H1 (cell line): ENCODE measurements around the gene UBE2F. TPM values are rescaled to one million over a fixed set of nuclear protein-coding genes. Genes with fewer than 3 reads are reported as not detected.

Experiments used
- ATF2 ChIP-seq: IDR thresholded peaks from 2 replicates; pipeline ENCODE4 v1.6.1; 2012; ENCODE audit warnings: low read length, inconsistent platforms
- CBX5 ChIP-seq: fragments of 300-800, 300-1000 bp; sonication (generic); IDR thresholded peaks from 2 replicates; pipeline ENCODE4 v1.7.1; 2016; ENCODE audit warnings: antibody characterized with exemption, low read length, low read depth
- CEBPB ChIP-seq: IDR thresholded peaks from 2 replicates; pipeline ENCODE4 v1.6.1; 2012; ENCODE audit warnings: low read depth, low read length
- CTCF ChIP-seq, 3 experiments: IDR thresholded peaks; 1 replicate in 2 of 3; 2 replicates in 1 of 3; pipeline versions ENCODE4 v1.5.1 to v1.6.1; 2011; ENCODE audit warnings: low read length in 3 of 3, mild to moderate bottlenecking in 3 of 3, inconsistent platforms in 2 of 3, low read depth in 1 of 3, moderate library complexity in 1 of 3; ENCODE audit not compliant: insufficient read depth in 1 of 3; ENCODE audit errors: control extremely low read depth in 1 of 3
- EGR1 ChIP-seq: IDR thresholded peaks from 2 replicates; pipeline ENCODE4 v1.6.1; 2011; ENCODE audit warnings: low read depth, low read length, borderline replicate concordance
- GTF2F1 ChIP-seq: IDR thresholded peaks from 2 replicates; pipeline ENCODE4 v1.6.1; 2012; ENCODE audit warnings: low read depth, low read length, improper control_type of control experiment, borderline replicate concordance
- KDM4A ChIP-seq: IDR thresholded peaks from one replicate; pipeline ENCODE4 v1.7.1; 2012; ENCODE audit warnings: low read depth, mild to moderate bottlenecking, moderate library complexity, low read length, inconsistent platforms; ENCODE audit not compliant: severe bottlenecking
- MAFK ChIP-seq: IDR thresholded peaks from 2 replicates; pipeline ENCODE4 v1.6.1; 2012; ENCODE audit warnings: low read depth, mild to moderate bottlenecking, improper control_type of control experiment, low read length
- NANOG ChIP-seq: IDR thresholded peaks from 2 replicates; pipeline ENCODE4 v1.6.1; 2011; ENCODE audit warnings: low read length, low read depth, mild to moderate bottlenecking, inconsistent platforms; ENCODE audit not compliant: insufficient read depth, poor library complexity, severe bottlenecking
- POLR2A ChIP-seq, 2 experiments: IDR thresholded peaks; 1 replicate in 1 of 2; 2 replicates in 1 of 2; pipeline ENCODE4 v1.6.1; 2011; ENCODE audit warnings: low read depth in 2 of 2, low read length in 2 of 2, mild to moderate bottlenecking in 2 of 2; ENCODE audit errors: control extremely low read depth in 1 of 2
- RAD21 ChIP-seq, 2 experiments: IDR thresholded peaks in 1 of 2; conservative IDR thresholded peaks in 1 of 2; 2 replicates each; pipeline ENCODE4 v1.6.1; 2011; ENCODE audit warnings: low read depth in 2 of 2, low read length in 2 of 2, improper control_type of control experiment in 1 of 2, inconsistent platforms in 1 of 2, mild to moderate bottlenecking in 1 of 2, moderate library complexity in 1 of 2
- RFX5 ChIP-seq: IDR thresholded peaks from 2 replicates; pipeline ENCODE4 v1.6.1; 2011; ENCODE audit warnings: low read depth, low read length, improper control_type of control experiment, borderline replicate concordance
- SAP30 ChIP-seq: fragments of 300-600 bp; sonication (generic); IDR thresholded peaks from 2 replicates; pipeline ENCODE4 v1.7.1; 2012; ENCODE audit warnings: low read length, moderate library complexity, mild to moderate bottlenecking, inconsistent platforms; ENCODE audit not compliant: insufficient read depth, insufficient replicate concordance
- SIN3A ChIP-seq, 2 experiments: IDR thresholded peaks in 1 of 2; conservative IDR thresholded peaks in 1 of 2; 2 replicates each; pipeline ENCODE4 v1.6.1; 2011 to 2012; ENCODE audit warnings: low read length in 2 of 2, improper control_type of control experiment in 1 of 2, low read depth in 1 of 2, mild to moderate bottlenecking in 1 of 2
- SIRT6 ChIP-seq: IDR thresholded peaks from one replicate; pipeline ENCODE4 v1.7.1; 2012; ENCODE audit warnings: low read length, inconsistent platforms
- SUZ12 ChIP-seq: fragments of 200-600 bp; sonication (generic); IDR thresholded peaks from 2 replicates; pipeline ENCODE4 v1.6.1; 2012; ENCODE audit warnings: mild to moderate bottlenecking, inconsistent platforms, low read length, moderate library complexity, mixed read lengths
- TBP ChIP-seq: IDR thresholded peaks from 2 replicates; pipeline ENCODE4 v1.6.1; 2011; ENCODE audit warnings: low read depth, low read length, improper control_type of control experiment
- TCF12 ChIP-seq: IDR thresholded peaks from 2 replicates; pipeline ENCODE4 v1.6.1; 2011; ENCODE audit warnings: low read depth, mild to moderate bottlenecking, low read length
- YY1 ChIP-seq: IDR thresholded peaks from 2 replicates; pipeline ENCODE4 v1.6.1; 2011; ENCODE audit warnings: low read depth, mild to moderate bottlenecking, low read length
- polyA plus RNA-seq, 7 experiments: library from polyadenylated mRNA; depleted of rRNA in 3 of 7; stranded (reverse) in 5 of 7; unstranded in 2 of 7; fragments of >200 nt in 5 of 7; fragments of 200-250 nt in 2 of 7; gene quantifications; 1 replicate in 5 of 7; 2 replicates in 1 of 7; 4 replicates in 1 of 7; pipeline versions ENCODE4 v1.2.1 to v1.2.3, GENCODE V29; 2011 to 2013; ENCODE audit warnings: missing spikeins in 2 of 7, mixed read lengths in 2 of 7
- total RNA-seq: library from RNA; stranded (reverse); fragmentation: NEBNext Ultra II Directional; extraction: Animal tissue kit (Norgen Biotek cat#: 25700); gene quantifications from 2 replicates; pipeline ENCODE4 v1.2.1, GENCODE V29; 2021

Gene UBE2F
- total and polyA plus RNA-seq, 2 of the 8 experiments (the other 6 are each of a cell fraction or from before 2014, with no cell fraction given) = 43.3 to 59.8 TPM

GRCh38 chr2:237966565-237967462, at the start of gene UBE2F (continued):
- TF ChIP-seq SAP30 = no peak
- no peak for TF ChIP-seq CBX5
- TF ChIP-seq CEBPB = peak; percentile 99
- 0 out of 2 replicates have a peak, but pooled peaks have one; percentile 4 for TF ChIP-seq TCF12
- no peak for TF ChIP-seq EGR1
- no peak for TF ChIP-seq RAD21 (IDR thresholded peaks at IDR 0.05 in 1 of 2, conservative IDR thresholded peaks at IDR 0.05 in 1 of 2; ENCODE audit: low read depth in 2 of 2, low read length in 2 of 2)
- TF ChIP-seq SUZ12 = no peak
- no peak for TF ChIP-seq MAFK
- TF ChIP-seq SIN3A (conservative IDR thresholded peaks at IDR 0.05 in 1 of 2, IDR thresholded peaks at IDR 0.05 in 1 of 2; ENCODE audit: low read depth in 1 of 2, low read length in 2 of 2) = peak; percentile 47 to 76; a peak in 3 of 4 replicates
- no peak for TF ChIP-seq SIRT6
- no peak for TF ChIP-seq NANOG
- no peak for TF ChIP-seq RFX5
- peak; percentile 54 for TF ChIP-seq KDM4A
- peak in 1 of 2 experiments; percentile 64; a peak in 2 of 3 replicates for TF ChIP-seq POLR2A (IDR thresholded peaks at IDR 0.05; ENCODE audit: control extremely low read depth in 1 of 2, low read depth in 2 of 2, low read length in 2 of 2)
- no peak for TF ChIP-seq ATF2
- peak; percentile 56; the same call in 1 of the 2 replicates for TF ChIP-seq GTF2F1
- no peak for TF ChIP-seq CTCF (IDR thresholded peaks at IDR 0.05; ENCODE audit: control extremely low read depth in 1 of 3, insufficient read depth in 1 of 3, low read depth in 1 of 3, low read length in 3 of 3)
- TF ChIP-seq YY1 = no peak; the same call in 1 of the 2 replicates
- peak; percentile 49 for TF ChIP-seq TBP
